Breast epithelium (tissue), 3 donors: ENCODE data around the gene NAALADL2.

Source experiments
- CTCF ChIP-seq, 3 donors: fragments of 450-650 bp; IDR thresholded peaks; one replicate each; pipeline ENCODE4 v1.5.1; 2016 to 2017; ENCODE audit warnings: antibody characterized with exemption in 3 of 3, mild to moderate bottlenecking in 3 of 3, moderate library complexity in 3 of 3
- POLR2A ChIP-seq: fragments of 450-650 bp; IDR thresholded peaks from one replicate; pipeline ENCODE4 v1.6.1; 2016; ENCODE audit warnings: antibody characterized with exemption, mild to moderate bottlenecking, moderate library complexity
- POLR2AphosphoS5 ChIP-seq, 3 donors: sonication (generic); formaldehyde crosslinking; IDR thresholded peaks; one replicate each; pipeline ENCODE4 v1.6.1; 2017; ENCODE audit warnings: antibody characterized with exemption in 3 of 3

- no peak for TF ChIP-seq CTCF (IDR thresholded peaks at IDR 0.05)
- TF ChIP-seq POLR2AphosphoS5 (IDR thresholded peaks at IDR 0.05), result no peak
- no peak for TF ChIP-seq POLR2A
These were observed 948.0 kb downstream of the NAALADL2 start for GRCh38 chr3:175807175-175807574.
